ENCODE data around the gene KRTAP5-5.
"Not testable (repeated sequence)": the region's sequence is repeated elsewhere in the genome, so short reads cannot be mapped to it uniquely, and the experiment has no call there.

The KRTAP5-5 gene

GRCh38 chr11:1607901-1608300, 21.7 kb upstream of the KRTAP5-5 start:
- DNase-seq: not testable (repeated sequence)

GRCh38 chr11:1608363-1608762, 21.2 kb upstream of the KRTAP5-5 start, which contains the start of gene KRTAP5-3:
Gene KRTAP5-3 (minus strand): TSS chr11:1608463. CDS start chr11:1608385, 78 bp downstream.
- DNase-seq: no peak

- no peak for DNase-seq
Observed at GRCh38 chr11:1618231-1618630, 11.3 kb upstream of the KRTAP5-5 start.

GRCh38 chr11:1619449-1619848, 10.1 kb upstream of the KRTAP5-5 start:
- DNase-seq: no peak

- no peak for DNase-seq
Observed at GRCh38 chr11:1622086-1622485, 7.5 kb upstream of the KRTAP5-5 start, which contains the start of gene KRTAP5-4. Gene KRTAP5-4 (minus strand): TSS chr11:1622138. CDS start chr11:1622093, 45 bp downstream.

GRCh38 chr11:1623716-1624115, 5.9 kb upstream of the KRTAP5-5 start:
- no peak for DNase-seq

- no peak for DNase-seq
Observed at GRCh38 chr11:1624621-1625020, 5.0 kb upstream of the KRTAP5-5 start.

GRCh38 chr11:1625541-1625940, 4.0 kb upstream of the KRTAP5-5 start:
- no peak for DNase-seq

- peak; percentile 25 for DNase-seq
Observed at GRCh38 chr11:1628506-1629325, 859 bp upstream of the KRTAP5-5 start.

GRCh38 chr11:1630271-1630670, 696 bp downstream of the KRTAP5-5 start:
- DNase-seq: no peak

- no peak for DNase-seq
Observed at GRCh38 chr11:1631066-1631568, 1.5 kb downstream of the KRTAP5-5 start.

- DNase-seq: peak; percentile 32
Observed at GRCh38 chr11:1632053-1632714, 2.6 kb downstream of the KRTAP5-5 start.

- no peak for DNase-seq
Observed at GRCh38 chr11:1633864-1634263, 4.3 kb downstream of the KRTAP5-5 start.

- no peak for DNase-seq
Observed at GRCh38 chr11:1636291-1636950, 6.8 kb downstream of the KRTAP5-5 start.

GRCh38 chr11:1637628-1638027, 8.1 kb downstream of the KRTAP5-5 start:
- no peak for DNase-seq

- peak; percentile 17 for DNase-seq
Observed at GRCh38 chr11:1638344-1638743, 8.8 kb downstream of the KRTAP5-5 start.

- peak; percentile 89 for DNase-seq
Observed at GRCh38 chr11:1639102-1639620, 9.6 kb downstream of the KRTAP5-5 start.

- no peak for DNase-seq
Observed at GRCh38 chr11:1639666-1640065, 10.1 kb downstream of the KRTAP5-5 start.

GRCh38 chr11:1640076-1640946, 10.7 kb downstream of the KRTAP5-5 start:
- DNase-seq: peak; percentile 68

- no peak for DNase-seq
Observed at GRCh38 chr11:1641096-1641495, 11.5 kb downstream of the KRTAP5-5 start.

- DNase-seq: no peak
Observed at GRCh38 chr11:1642288-1643145, 12.9 kb downstream of the KRTAP5-5 start.

Measured in NCI-H1092 (cell line).